ENCODE results near the gene MARCHF9. TPM values are rescaled to one million over a fixed set of nuclear protein-coding genes. Genes with fewer than 3 reads are reported as not detected.
"Not testable (repeated sequence)": the region's sequence is repeated elsewhere in the genome, so short reads cannot be mapped to it uniquely, and the experiment has no call there.

The MARCHF9 gene, protein sequence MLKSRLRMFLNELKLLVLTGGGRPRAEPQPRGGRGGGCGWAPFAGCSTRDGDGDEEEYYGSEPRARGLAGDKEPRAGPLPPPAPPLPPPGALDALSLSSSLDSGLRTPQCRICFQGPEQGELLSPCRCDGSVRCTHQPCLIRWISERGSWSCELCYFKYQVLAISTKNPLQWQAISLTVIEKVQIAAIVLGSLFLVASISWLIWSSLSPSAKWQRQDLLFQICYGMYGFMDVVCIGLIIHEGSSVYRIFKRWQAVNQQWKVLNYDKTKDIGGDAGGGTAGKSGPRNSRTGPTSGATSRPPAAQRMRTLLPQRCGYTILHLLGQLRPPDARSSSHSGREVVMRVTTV
- total RNA-seq, result 21.2 and 21.8 TPM in 2 replicates

DNA sequence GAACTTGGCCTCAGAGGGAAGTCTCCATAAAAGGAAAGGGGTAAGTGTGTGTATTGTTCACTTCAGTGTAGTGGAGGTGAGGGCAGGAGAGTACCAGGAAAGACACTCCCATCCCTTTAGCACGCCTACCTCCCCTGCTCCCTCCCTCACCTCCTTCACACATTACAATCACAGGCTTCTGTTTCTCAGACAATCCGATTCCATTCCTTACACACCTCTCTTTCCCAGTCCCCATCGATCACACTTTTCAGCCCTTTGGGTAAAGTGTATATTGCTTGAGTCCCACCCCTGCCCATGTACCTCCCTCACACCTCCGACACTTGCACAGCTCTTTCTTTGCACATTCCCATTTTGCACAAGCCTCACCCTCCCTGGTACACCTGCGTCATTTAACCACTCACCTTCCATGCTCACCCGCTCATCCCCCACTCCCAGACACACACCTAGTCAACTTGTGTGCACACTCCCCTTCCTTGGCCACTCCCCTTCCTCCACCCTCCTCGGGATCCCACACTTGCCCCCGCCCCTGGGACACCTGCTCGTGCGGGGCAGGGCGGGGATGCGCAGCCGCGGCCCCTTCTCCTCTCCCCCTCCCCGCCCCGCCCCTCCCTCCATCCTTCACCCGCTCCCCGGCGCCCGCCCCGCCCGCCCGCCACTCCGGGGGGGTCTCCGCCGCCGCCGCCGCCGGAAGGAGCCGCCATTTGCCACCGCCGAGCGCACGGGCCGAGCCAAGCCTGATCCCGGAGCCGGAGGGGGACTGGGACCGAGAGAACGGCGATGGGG is at the start of gene MARCHF9:
Gene MARCHF9 (plus strand): TSS at position 693 of the 783 bp plus-strand sequence. CDS start 426 bp downstream, outside the sequence.
- Mint-ChIP-seq H3K27ac (peak within 1 kb of the TSS; percentile 86), H3K9me3 (no peaks in the 10 kb centered on the region), H3K36me3 (ENCODE audit: low read depth) (peaks cover 27% of the 10 kb centered on the region), H3K27me3 (ENCODE audit: insufficient read depth) (peaks cover 3% of the 10 kb centered on the region), H3K4me3 (peak within 1 kb of the TSS; percentile 94), H3K4me1 (ENCODE audit: low read depth) (peaks cover 65% of the 10 kb centered on the region)
- intact Hi-C loops (cut with micrococcal nuclease), result loop anchor here (5.0 to 10.0 kb wide), 2 partner anchors 1120 to 1827 kb away; partner anchors contain the start of genes BAZ2A and PYM1
- peak; percentile 84 for DNase-seq (ENCODE audit: low spot score)

DNA sequence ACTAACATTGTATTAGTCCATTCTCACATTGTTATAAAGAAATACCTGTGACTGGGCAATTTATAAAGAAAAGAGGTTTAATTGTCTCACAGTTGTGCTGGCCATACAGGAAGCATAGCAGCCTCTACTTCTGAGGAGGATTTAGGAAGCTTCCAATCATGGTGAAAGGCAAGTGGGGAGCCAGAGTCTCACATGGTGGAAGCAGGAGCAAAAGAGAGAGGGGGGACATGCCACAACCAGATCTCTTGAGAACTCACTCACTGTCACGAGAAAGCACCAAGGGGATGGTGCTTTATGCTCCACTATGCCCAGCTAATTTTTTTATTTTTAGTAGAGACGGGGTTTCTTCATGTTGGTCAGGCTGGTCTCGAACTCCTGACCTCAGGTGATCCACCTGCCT is 47.7 kb upstream of the MARCHF9 start:
- H3K4me3 Mint-ChIP-seq, result no peak overlapping the region
- intact Hi-C loops (cut with micrococcal nuclease), result no loop called here
- H3K27ac Mint-ChIP-seq, result no peak overlapping the region
- H3K4me1 Mint-ChIP-seq (ENCODE audit: low read depth), result peaks cover 10% of the 10 kb centered on the region
- peaks cover 18% of the 10 kb centered on the region for H3K9me3 Mint-ChIP-seq
- H3K27me3 Mint-ChIP-seq (ENCODE audit: insufficient read depth), result no peaks in the 10 kb centered on the region
- peaks cover 40% of the 10 kb centered on the region for H3K36me3 Mint-ChIP-seq (ENCODE audit: low read depth)
- no peak for DNase-seq (ENCODE audit: low spot score)

DNA sequence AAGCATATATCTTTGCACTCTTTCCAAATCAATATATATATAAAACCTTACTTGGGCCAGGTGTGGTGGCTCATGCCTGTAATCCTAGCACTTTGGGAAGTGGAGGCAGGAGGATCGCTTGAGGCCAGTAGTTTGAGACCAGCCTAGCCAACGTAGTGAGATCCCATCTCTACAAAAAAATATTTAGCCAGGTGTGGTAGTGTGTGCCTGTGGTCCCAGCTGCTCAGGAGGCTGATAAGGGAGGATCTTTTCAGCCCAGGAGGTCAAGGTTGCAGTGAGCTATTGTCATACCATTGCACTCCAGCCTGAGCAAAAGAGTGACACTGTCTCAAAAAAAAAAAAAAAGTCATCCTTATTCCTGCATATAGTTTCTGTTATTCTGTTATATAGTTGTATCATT is 46.6 kb upstream of the MARCHF9 start:
- DNase-seq (ENCODE audit: low spot score), result no peak
- Mint-ChIP-seq H3K4me1 (ENCODE audit: low read depth) (peaks cover 10% of the 10 kb centered on the region), H3K36me3 (ENCODE audit: low read depth) (peaks cover 31% of the 10 kb centered on the region), H3K27ac (no peak overlapping the region), H3K27me3 (ENCODE audit: insufficient read depth) (no peaks in the 10 kb centered on the region), H3K9me3 (peaks cover 9% of the 10 kb centered on the region), H3K4me3 (no peak overlapping the region)
- intact Hi-C loops (cut with micrococcal nuclease), result no loop called here

DNA sequence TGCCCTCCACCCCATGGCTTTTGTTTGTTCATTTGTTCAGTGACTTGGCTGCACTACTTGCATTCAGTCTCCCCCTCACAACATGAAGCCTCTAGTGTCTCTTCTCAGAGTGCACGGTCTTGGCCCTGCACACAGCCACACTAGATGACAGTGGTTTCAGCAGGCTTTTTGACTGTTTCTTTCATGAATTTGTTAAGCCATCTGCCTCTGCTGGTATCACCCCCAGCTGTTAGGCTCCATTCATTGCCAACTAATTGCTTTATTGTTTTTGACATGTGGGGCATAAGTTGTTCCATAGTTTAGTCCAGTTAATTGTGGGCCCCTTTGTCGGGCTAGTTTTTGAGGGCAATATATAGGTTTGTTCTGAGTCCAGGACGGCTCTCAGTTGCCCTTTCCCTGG is 42.2 kb upstream of the MARCHF9 start:
- Mint-ChIP-seq H3K27me3 (ENCODE audit: insufficient read depth) (no peaks in the 10 kb centered on the region), H3K4me1 (ENCODE audit: low read depth) (peaks cover 10% of the 10 kb centered on the region), H3K9me3 (peaks cover 4% of the 10 kb centered on the region), H3K27ac (no peak overlapping the region), H3K4me3 (no peak overlapping the region), H3K36me3 (ENCODE audit: low read depth) (peaks cover 18% of the 10 kb centered on the region)
- no peak for DNase-seq (ENCODE audit: low spot score)
- intact Hi-C loops (cut with micrococcal nuclease), result no loop called here

DNA sequence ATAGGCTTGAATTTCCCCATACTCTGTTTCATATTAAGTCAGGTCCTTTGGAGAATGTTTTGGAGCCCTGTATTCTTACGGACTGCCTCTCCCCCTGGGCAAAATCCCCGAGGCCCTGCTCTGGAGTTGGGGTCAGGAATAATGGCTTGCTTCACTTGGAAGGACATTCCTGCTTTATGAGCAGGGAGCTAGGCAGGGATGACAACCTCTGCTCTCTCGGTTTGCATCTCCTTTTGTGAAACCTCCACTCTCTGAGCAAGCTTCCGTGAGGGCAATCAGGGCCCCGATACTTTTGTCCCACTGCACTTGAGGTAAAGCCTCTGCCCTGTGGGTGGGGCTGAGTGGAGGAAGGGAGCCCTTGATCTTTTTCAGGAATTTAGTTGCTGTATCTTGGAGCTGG is 41.7 kb upstream of the MARCHF9 start:
- H3K36me3 Mint-ChIP-seq (ENCODE audit: low read depth), result peaks cover 21% of the 10 kb centered on the region
- H3K9me3 Mint-ChIP-seq, result peaks cover 4% of the 10 kb centered on the region
- DNase-seq (ENCODE audit: low spot score), result no peak
- intact Hi-C loops (cut with micrococcal nuclease), result no loop called here
- H3K27ac Mint-ChIP-seq, result no peak overlapping the region
- H3K27me3 Mint-ChIP-seq (ENCODE audit: insufficient read depth), result no peaks in the 10 kb centered on the region
- no peak overlapping the region for H3K4me3 Mint-ChIP-seq
- peaks cover 10% of the 10 kb centered on the region for H3K4me1 Mint-ChIP-seq (ENCODE audit: low read depth)

DNA sequence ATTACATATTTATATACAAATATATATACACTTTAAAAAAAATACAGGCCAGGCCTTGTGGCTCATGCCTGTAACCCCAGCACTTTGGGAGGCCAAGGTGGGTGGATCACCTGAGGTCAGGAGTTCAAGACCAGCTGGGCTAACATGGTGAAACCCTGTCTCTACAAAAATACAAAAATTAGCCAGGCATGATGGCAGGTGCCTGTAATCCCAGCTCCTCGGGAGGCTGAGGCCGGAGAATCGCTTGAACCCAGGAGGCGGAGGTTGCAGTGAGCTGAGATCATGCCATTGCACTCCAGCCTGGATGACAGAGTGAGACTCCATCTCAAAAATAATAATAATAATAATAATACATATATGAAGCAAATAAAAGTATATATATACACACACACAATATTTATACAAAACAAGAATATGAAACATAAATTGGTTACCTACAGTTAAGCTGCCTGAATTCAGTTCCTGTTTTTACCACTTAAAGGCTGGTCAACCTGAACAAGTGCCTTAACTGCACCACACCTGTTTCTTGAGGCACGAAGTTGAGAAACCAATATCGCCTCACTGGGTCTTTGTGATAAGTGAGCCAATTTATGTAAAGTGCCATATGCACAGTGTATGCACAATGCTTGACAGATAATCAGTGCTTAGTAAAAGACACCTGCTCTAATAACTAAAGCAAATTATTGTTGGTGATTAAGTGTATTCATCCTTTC is 39.7 kb upstream of the MARCHF9 start:
- H3K27me3 Mint-ChIP-seq (ENCODE audit: insufficient read depth); H3K9me3 Mint-ChIP-seq; H3K27ac Mint-ChIP-seq; H3K4me1 Mint-ChIP-seq (ENCODE audit: low read depth); intact Hi-C loops (cut with micrococcal nuclease); H3K4me3 Mint-ChIP-seq; DNase-seq (ENCODE audit: low spot score): not testable (repeated sequence)
- peaks cover 30% of the 10 kb centered on the region for H3K36me3 Mint-ChIP-seq (ENCODE audit: low read depth)

DNA sequence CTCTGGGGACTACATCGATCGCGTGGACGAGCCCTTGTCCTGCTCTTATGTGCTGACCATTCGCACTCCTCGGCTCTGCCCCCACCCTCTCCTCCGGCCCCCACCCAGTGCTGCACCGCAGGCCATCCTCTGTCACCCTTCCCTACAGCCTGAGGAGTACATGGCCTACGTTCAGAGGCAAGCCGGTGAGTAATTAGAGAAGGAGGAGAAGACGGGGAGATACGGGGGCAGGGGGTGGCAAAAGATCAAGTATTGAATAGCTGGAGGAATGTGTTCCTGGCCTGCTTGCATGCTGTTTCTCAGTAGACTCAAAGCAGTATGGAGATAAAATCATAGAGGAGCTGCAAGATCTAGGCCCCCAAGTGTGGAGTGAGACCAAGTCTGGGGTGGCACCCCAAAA is 39.1 kb upstream of the MARCHF9 start:
- DNase-seq (ENCODE audit: low spot score), result no peak
- Mint-ChIP-seq H3K9me3 (peaks cover 4% of the 10 kb centered on the region), H3K4me3 (no peak overlapping the region), H3K4me1 (ENCODE audit: low read depth) (no peaks in the 10 kb centered on the region), H3K27ac (no peak overlapping the region), H3K36me3 (ENCODE audit: low read depth) (peaks cover 29% of the 10 kb centered on the region), H3K27me3 (ENCODE audit: insufficient read depth) (no peaks in the 10 kb centered on the region)
- intact Hi-C loops (cut with micrococcal nuclease), result no loop called here

DNA sequence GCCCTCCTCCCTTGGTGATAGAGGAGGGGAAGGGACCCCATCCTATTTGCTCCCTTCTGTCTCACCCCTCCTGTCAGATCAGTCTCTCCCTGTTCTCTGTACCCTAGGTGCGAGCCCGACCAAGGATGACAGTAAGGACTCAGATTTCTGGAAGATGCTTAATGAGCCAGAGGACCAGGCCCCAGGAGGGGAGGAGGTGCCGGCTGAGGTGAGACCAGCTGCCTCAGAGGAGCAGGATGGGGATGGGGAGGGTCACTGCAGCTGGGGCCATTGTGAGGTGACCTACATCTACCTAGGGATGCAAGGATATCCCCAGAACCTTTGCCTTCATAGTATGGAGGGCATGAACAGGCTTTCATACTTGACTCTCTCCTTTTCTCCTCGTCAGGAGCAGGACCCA is 38.6 kb upstream of the MARCHF9 start:
- Mint-ChIP-seq H3K36me3 (ENCODE audit: low read depth) (peaks cover 27% of the 10 kb centered on the region), H3K9me3 (peaks cover 4% of the 10 kb centered on the region), H3K27ac (no peak overlapping the region)

DNA sequence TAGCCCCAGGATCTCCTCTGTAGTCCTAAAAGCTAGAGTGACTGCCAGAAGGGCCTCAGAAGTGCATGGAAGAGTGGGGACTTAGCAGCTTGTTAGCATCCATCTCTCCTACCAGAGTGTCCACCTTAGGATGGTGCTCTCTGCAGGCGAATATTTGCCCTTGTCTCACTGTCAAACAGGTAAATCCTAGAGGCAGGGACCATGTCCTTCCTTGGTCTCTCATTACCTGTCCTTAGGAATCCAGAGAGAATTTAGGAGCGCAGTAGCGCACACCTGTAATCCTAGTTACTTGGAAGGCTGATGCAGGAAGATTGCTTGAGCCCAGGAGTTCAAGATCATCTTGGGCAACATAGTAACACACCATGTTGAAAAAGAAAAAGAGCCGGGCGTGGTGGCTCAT is 37.8 kb upstream of the MARCHF9 start:
- intact Hi-C loops (cut with micrococcal nuclease), result no loop called here
- Mint-ChIP-seq H3K36me3 (ENCODE audit: low read depth) (peaks cover 26% of the 10 kb centered on the region), H3K27me3 (ENCODE audit: insufficient read depth) (no peaks in the 10 kb centered on the region), H3K4me1 (ENCODE audit: low read depth) (no peaks in the 10 kb centered on the region), H3K27ac (no peak overlapping the region), H3K4me3 (no peak overlapping the region), H3K9me3 (peaks cover under 1% of the 10 kb centered on the region)
- no peak for DNase-seq (ENCODE audit: low spot score)

More for the DNA sequence above, 38.6 kb upstream of the MARCHF9 start:
- Mint-ChIP-seq H3K4me3 (no peak overlapping the region), H3K27me3 (ENCODE audit: insufficient read depth) (no peaks in the 10 kb centered on the region), H3K4me1 (ENCODE audit: low read depth) (no peaks in the 10 kb centered on the region)
- no peak for DNase-seq (ENCODE audit: low spot score)
- intact Hi-C loops (cut with micrococcal nuclease), result no loop called here

DNA sequence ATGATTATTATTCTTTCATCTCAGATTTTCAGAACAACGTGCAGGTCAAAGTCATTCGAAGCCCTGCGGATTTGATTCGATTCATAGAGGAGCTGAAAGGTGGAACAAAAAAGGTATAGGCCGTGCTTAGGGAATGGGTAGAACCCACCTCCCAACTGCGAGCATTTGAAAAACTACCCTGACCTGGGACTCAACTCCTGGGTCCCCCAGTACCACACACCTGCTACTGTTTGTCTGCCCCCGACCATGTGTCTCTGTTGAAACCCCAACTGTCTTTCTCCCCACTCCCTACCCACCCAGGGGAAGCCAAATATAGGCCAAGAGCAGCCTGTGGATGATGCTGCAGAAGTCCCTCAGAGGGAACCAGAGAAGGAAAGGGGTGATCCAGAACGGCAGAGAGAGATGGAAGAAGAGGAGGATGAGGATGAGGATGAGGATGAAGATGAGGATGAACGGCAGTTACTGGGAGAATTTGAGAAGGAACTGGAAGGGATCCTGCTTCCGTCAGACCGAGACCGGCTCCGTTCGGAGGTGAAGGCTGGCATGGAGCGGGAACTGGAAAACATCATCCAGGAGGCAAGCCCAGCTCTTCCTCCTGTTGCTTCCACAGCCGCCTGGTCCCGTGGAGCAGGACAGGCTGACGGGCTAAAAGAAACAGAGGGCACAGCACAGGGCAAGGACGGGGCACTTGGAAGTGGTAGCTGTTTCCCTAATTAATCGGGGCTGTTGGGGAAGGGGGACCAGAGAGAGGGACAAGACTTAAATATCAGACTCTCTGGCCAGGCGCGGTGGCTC is 36.9 kb upstream of the MARCHF9 start:
- Mint-ChIP-seq H3K4me3 (no peak overlapping the region), H3K27ac (peak overlapping the region; percentile 43), H3K27me3 (ENCODE audit: insufficient read depth) (no peaks in the 10 kb centered on the region), H3K9me3 (no peaks in the 10 kb centered on the region), H3K4me1 (ENCODE audit: low read depth) (no peaks in the 10 kb centered on the region), H3K36me3 (ENCODE audit: low read depth) (peaks cover 23% of the 10 kb centered on the region)
- intact Hi-C loops (cut with micrococcal nuclease), result no loop called here
- DNase-seq (ENCODE audit: low spot score), result no peak

DNA sequence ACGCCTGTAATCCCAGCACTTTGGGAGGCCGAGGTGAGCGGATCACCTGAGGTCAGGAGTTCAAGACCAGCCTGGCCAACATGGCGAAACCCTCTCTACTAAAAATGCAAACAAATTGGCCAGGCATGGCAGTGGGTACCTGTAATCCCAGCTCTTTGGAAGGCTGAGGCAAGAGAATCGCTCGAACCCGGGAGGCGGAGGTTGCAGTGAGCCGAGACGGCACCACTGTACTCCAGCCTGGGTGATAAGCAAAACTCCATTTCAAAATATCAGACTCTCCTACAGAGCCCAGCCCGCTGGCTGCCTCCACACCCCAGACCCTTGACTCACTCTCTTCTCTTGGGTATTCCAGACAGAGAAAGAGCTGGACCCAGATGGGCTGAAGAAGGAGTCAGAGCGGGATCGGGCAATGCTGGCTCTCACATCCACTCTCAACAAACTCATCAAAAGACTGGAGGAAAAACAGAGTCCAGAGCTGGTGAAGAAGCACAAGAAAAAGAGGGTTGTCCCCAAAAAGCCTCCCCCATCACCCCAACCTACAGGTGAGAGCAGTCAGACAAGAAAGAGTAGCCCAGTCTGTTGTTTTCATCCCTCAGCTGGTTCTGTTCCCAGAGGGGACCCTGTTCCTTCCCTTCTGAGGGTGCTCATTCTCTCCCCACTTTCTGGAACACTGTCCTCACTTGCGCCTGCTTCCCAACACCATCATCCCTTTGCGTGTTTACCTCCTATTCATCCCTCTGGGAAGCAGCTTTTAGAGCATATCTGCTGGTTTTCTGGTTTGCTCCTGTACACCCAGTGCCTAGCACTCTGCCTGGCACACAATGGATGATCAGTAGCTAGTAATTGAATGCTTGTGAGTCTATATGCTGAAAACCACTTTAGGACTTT is 36.0 kb upstream of the MARCHF9 start:
- H3K27ac Mint-ChIP-seq, result no peak overlapping the region
- DNase-seq (ENCODE audit: low spot score), result no peak
- H3K27me3 Mint-ChIP-seq (ENCODE audit: insufficient read depth), result no peaks in the 10 kb centered on the region
- intact Hi-C loops (cut with micrococcal nuclease), result no loop called here
- H3K36me3 Mint-ChIP-seq (ENCODE audit: low read depth), result peaks cover 28% of the 10 kb centered on the region
- H3K4me1 Mint-ChIP-seq (ENCODE audit: low read depth), result no peaks in the 10 kb centered on the region
- H3K9me3 Mint-ChIP-seq, result no peaks in the 10 kb centered on the region
- H3K4me3 Mint-ChIP-seq, result no peak overlapping the region
